HG03575 (cell line): ENCODE results near the gene DUS3L.

Experiments used
- ATAC-seq: cut with Tn5 transposase; IDR thresholded peaks from one replicate; pipeline ENCODE4 v1.9.1; 2021; ENCODE audit not compliant: unreplicated experiment, insufficient number of reproducible peaks, low FRiP score; ENCODE audit errors: extremely low read depth

Gene DUS3L

GRCh38 chr19:5790559-5791520, at the start of gene DUS3L:
Gene DUS3L, minus strand, starts transcription at chr19:5791163. Its CDS starts 22 bp downstream, at chr19:5791141.
- peak; percentile 64 for ATAC-seq

DNA sequence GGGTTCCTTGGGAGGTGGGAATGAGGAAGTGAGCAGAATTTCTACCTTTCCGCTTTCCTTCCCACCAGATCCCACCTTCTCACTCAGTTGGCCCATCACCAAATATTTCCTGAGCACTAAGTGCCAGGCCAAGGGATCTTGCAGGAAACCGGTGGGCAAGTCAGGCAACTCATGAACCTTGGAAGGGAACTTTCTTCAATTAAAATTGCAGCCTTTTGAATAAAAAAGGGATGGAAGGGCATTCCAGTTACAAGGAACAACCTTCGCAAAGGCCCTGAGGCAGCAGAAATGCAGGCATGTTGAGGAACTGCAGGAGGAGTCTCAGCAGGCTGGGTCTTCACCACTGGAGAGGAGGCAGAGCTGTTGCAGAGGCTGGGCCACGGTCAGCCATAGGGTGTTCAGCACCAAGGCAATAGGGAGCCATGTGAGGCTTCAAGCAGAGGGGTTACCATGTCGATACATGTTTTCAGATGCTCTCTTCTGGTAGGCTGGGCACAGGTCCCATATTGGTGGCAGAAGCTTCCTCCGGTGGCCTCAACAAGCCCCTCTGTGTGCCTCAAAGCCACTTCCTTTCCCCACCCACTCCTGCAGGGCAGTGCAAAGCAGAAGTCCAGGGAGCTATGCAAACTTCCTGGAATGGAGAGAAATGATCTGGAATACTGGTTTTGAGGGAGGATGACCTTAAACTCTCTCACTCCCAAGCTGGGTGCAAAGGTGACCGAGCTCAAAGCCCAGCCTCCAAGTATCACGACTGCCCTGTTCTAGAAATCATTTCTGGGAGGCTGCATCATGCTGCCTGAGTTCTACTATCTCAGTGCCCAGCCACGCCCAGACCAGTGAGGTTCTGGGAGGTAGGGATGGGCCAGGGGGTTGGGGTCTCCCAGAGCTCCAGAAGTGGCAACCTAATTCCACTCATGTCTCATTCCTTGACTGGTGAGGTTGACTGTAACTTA, 48.4 kb upstream of the DUS3L start, which contains the start of gene FUT6:
Gene FUT6 (minus strand): TSS at position 638 of the 953 bp plus-strand sequence. CDS start 7,135 bp downstream, outside the sequence.
- ATAC-seq: no peak

GRCh38 chr19:5838353-5839064, 47.5 kb upstream of the DUS3L start:
- ATAC-seq: no peak

- no peak for ATAC-seq
These were observed 46.9 kb upstream of the DUS3L start for GRCh38 chr19:5837761-5838352.

GRCh38 chr19:5832527-5833216, 41.7 kb upstream of the DUS3L start:
- ATAC-seq: no peak

DNA sequence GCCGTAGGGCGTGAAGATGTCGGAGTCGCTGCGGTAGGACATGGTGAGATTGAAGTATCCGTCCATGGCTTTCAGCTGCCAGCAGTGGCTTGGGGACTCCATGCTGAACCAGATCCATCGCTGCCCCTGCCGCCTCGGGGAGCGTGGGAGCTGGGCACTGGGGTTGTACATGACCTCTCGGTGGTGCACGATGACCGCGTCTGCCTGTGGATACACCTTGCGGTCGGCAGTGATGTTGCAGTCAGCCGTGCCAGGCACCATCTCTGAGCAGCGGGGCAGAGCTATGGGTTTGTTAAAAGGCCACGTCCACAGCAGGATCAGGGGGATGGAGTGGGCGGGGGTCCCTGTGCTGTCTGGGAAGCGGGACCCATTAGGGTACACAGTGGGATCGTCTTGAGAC, 41.1 kb upstream of the DUS3L start:
- no peak for ATAC-seq

DNA sequence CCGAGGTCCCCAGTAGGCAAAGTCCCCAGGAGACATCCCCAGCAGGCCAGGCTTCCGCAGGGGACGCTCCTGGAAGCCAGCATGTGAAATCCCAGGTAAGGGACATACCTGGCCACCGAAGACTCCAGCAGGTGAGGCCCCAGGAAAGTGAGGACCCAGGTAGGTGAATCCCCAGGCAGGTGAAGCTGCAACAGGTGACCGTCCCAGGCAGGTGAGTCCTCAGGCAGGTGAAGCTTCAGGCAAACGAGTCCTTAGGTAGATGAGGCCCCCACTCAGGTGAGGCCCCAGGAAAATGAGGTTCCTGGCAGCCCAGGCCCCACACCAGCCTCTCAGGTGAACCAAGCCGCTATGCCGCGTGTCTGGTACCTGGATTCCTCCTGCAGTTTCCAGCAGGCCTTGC, 40.2 kb upstream of the DUS3L start:
- ATAC-seq: no peak

GRCh38 chr19:5829567-5830310, 38.8 kb upstream of the DUS3L start:
- no peak for ATAC-seq

GRCh38 chr19:5828661-5829566, 38.0 kb upstream of the DUS3L start:
- ATAC-seq: no peak

DNA sequence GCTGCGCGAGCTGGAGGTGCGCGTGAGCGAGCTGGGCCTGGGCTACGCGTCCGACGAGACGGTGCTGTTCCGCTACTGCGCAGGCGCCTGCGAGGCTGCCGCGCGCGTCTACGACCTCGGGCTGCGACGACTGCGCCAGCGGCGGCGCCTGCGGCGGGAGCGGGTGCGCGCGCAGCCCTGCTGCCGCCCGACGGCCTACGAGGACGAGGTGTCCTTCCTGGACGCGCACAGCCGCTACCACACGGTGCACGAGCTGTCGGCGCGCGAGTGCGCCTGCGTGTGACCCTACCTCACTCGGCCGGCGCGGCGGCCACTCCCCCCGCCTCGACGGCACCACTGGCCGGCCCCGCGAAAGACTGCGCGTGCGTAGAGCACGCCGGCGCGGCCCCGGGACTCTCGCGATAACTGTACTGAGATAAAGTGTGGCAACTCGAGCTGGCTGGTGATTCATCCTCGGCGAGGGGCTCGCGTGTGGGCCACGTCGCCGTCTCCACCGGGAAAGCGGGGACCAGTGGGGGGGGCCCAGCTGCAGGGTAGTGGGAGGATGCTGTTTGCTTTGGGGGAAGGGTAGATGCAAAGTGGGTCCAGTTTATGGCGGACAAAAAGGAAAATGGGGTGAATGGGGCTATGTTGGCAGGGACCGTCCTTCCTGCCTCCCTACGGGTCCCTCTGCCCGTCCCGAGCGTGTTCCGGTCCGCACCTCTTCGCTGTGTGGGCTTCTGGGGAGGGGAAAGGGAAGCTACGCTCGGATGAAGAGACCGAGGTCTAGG, 37.1 kb upstream of the DUS3L start:
- ATAC-seq: no peak

DNA sequence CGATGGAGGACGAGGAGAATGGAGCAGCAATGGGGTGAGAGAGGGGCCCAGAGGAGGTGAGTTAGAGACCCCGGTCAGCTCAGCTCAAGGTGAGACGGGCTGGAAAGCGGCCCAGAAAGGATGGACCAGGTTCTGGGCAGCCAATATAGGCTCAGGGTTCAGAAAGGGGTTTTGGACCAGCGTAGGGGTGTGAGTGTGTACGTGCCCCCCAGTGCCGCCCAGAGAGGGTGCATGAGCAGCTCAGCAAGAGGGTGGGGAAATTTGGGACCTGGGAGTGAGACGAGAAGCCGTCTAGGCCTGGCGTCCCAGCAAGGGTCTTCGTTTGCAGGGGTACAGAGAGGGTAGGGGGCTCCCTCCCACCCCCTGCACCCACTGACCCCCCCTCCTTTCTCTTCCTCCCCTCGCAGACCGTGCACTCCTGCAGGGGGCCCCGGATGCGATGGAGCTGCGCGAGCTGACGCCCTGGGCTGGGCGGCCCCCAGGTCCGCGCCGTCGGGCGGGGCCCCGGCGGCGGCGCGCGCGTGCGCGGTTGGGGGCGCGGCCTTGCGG, 36.5 kb upstream of the DUS3L start:
- ATAC-seq: no peak

DNA sequence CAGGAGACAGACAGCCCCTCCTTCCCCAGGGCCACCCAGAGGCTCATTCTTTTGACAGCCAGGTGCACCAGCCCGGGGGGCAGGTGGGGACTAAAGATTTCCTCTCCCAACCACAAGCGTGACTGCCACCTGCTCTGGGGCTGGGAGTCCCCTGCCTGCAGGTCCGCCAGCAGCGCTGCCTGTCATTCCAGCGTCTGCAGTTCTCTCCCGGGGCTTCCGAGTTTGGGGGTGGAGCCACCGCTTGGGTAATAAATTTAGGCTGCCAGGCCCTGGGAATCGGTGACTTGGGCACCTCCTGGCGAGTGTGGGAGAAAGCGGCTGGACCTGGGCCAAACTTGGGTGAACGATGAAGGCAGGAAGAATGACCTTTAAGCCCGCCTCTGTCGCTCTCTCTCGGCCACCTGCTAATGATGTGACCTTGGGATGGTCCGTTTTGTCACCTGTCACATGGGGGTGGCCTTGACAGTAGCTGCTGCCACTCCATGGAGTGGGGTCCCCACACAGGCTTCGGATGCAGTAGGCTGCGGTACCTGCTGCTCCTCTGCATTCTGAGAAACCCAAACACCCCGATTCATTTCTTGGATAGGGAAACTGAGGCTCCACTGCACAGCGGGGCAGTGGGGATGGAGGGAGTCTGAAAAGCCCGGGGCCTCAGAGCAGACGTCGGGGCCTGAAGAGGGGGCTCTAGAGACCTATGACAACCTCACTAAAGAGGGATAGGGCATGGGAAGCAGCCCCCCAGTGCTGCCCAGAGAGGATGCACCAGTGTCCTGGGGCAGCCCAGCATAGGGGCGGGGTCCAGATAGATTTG, 35.8 kb upstream of the DUS3L start:
- no peak for ATAC-seq

- no peak for ATAC-seq
These were observed 34.2 kb upstream of the DUS3L start for GRCh38 chr19:5825178-5825577.

GRCh38 chr19:5824751-5825150, 33.8 kb upstream of the DUS3L start:
- ATAC-seq: no peak
